H1 (cell line): ENCODE data around the gene LCT. TPM values are rescaled to one million over a fixed set of nuclear protein-coding genes. Genes with fewer than 3 reads are reported as not detected.

Source experiments
- JUN ChIP-seq: IDR thresholded peaks from 2 replicates; pipeline ENCODE4 v1.6.1; 2011; ENCODE audit warnings: low read depth, mild to moderate bottlenecking, improper control_type of control experiment, low read length
- TCF12 ChIP-seq: IDR thresholded peaks from 2 replicates; pipeline ENCODE4 v1.6.1; 2011; ENCODE audit warnings: low read depth, mild to moderate bottlenecking, low read length
- polyA plus RNA-seq, 7 experiments: library from polyadenylated mRNA; depleted of rRNA in 3 of 7; stranded (reverse) in 5 of 7; unstranded in 2 of 7; fragments of >200 nt in 5 of 7; fragments of 200-250 nt in 2 of 7; gene quantifications; 1 replicate in 5 of 7; 2 replicates in 1 of 7; 4 replicates in 1 of 7; pipeline versions ENCODE4 v1.2.1 to v1.2.3, GENCODE V29; 2011 to 2013; ENCODE audit warnings: missing spikeins in 2 of 7, mixed read lengths in 2 of 7
- total RNA-seq: library from RNA; stranded (reverse); fragmentation: NEBNext Ultra II Directional; extraction: Animal tissue kit (Norgen Biotek cat#: 25700); gene quantifications from 2 replicates; pipeline ENCODE4 v1.2.1, GENCODE V29; 2021

LCT gene
- total and polyA plus RNA-seq, 2 of the 8 experiments (the other 6 are each of a cell fraction or from before 2014, with no cell fraction given), result 0.06 TPM; not detected in 1

GRCh38 chr2:135825131-135825530 lies 11.9 kb downstream of the LCT start (continued):
- TF ChIP-seq JUN (no peak), TCF12 (no peak)
